Stimulated activated naive B cell treated with anti-CD40 and anti-IgM and Interleukin-4, amounts not matched to agents 10 μg/mL and 1 μg/mL and 100 μg/mL, for 72 hours (primary cell): ENCODE results near the gene MBOAT2.

Experiments
- ATAC-seq, 2 donors: fragments of 150-1000 bp; cut with Tn5 transposase; replicated peaks; 2 replicates each; pipeline ENCODE4 v1.10.0; 2021; ENCODE audit warnings: moderate library complexity in 1 of 2
- DNase-seq: peaks from one replicate; pipeline ENCODE4 v3.0.0; 2021
- H3K27ac Mint-ChIP-seq: one replicate; pipeline ENCODE4 v1.8.0; 2022; ENCODE audit warnings: mild to moderate bottlenecking, mixed read lengths
- H3K27me3 Mint-ChIP-seq, 2 donors: one replicate each; pipeline ENCODE4 v1.8.0; 2022; ENCODE audit warnings: mixed read lengths in 2 of 2
- H3K36me3 Mint-ChIP-seq, 2 donors: one replicate each; pipeline ENCODE4 v1.8.0; 2022; ENCODE audit warnings: mixed read lengths in 2 of 2, mild to moderate bottlenecking in 1 of 2
- H3K4me1 Mint-ChIP-seq, 2 donors: one replicate each; pipeline ENCODE4 v1.8.0; 2022; ENCODE audit warnings: mixed read lengths in 2 of 2, mild to moderate bottlenecking in 1 of 2
- H3K4me3 Mint-ChIP-seq, 2 donors: one replicate each; pipeline ENCODE4 v1.8.0; 2022; ENCODE audit warnings: mild to moderate bottlenecking in 2 of 2, mixed read lengths in 2 of 2, moderate library complexity in 1 of 2
- H3K9me3 Mint-ChIP-seq, 2 donors: one replicate each; pipeline ENCODE4 v1.8.0; 2022; ENCODE audit warnings: mixed read lengths in 2 of 2, mild to moderate bottlenecking in 1 of 2

MBOAT2 gene

DNA sequence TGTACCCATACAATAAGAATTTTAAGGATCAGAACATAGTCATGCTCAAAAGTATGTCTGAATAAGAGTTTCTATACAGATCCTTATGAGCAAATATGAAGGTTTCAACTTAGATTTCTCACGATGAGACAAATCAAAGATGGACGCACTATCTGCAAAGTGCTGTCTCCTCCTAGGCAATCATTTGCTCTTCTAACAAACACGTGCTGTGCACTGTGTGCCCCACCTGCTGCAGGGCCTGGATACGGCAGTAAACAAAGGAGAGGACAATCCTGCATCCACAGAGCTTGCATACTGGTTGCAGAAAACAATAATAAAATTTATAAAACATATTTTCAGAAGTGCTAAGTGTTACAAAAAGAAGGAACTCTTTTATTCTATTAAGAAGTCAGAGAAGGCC lies 126.2 kb downstream of the MBOAT2 start:
- Mint-ChIP-seq H3K27ac (no peak overlapping the region), H3K9me3 (no peaks in the 10 kb centered on the region), H3K4me3 (no peak overlapping the region), H3K27me3 (no peaks in the 10 kb centered on the region), H3K36me3 (peaks cover 5 to 7% of the 10 kb centered on the region in 2 donors), H3K4me1 (peaks cover 3 to 10% of the 10 kb centered on the region in 2 donors)
- ATAC-seq (no peak), DNase-seq (no peak)

DNA sequence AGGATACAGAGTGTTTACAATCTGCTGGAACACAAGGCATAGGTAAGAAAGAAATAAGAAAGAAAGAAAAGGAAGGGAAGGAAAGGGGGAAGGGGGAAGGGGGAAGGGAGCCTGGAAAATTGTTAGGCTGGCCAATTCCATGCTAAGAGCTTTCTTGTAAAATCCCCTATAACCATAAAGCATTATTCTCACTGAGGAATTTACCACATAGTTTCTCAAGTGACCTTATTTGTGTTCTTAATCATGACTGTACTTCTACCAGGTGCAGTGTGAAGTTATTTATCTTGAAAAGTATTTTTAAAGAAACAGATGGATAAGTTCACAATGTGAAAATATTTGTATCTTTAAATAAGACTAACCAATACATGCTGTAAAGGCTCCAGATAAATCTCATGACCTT lies 126.9 kb downstream of the MBOAT2 start:
- H3K9me3 Mint-ChIP-seq: no peaks in the 10 kb centered on the region
- peaks cover 3 to 10% of the 10 kb centered on the region in 2 donors for H3K4me1 Mint-ChIP-seq
- no peak overlapping the region for H3K27ac Mint-ChIP-seq
- DNase-seq (no peak), ATAC-seq (no peak)
- no peaks in the 10 kb centered on the region for H3K27me3 Mint-ChIP-seq
- H3K4me3 Mint-ChIP-seq: no peak overlapping the region
- peaks cover 5 to 7% of the 10 kb centered on the region in 2 donors for H3K36me3 Mint-ChIP-seq

- H3K27me3 Mint-ChIP-seq: no peaks in the 10 kb centered on the region
- H3K27ac Mint-ChIP-seq: no peak overlapping the region
- H3K36me3 Mint-ChIP-seq: no peaks in the 10 kb centered on the region
- DNase-seq (no peak), ATAC-seq (peak; percentile 36 to 42)
- H3K4me1 Mint-ChIP-seq: peaks cover 3 to 10% of the 10 kb centered on the region in 2 donors
- H3K9me3 Mint-ChIP-seq: no peaks in the 10 kb centered on the region
- no peak overlapping the region for H3K4me3 Mint-ChIP-seq
Measured at GRCh38 chr2:8872821-8873432, 130.6 kb downstream of the MBOAT2 start.

DNA sequence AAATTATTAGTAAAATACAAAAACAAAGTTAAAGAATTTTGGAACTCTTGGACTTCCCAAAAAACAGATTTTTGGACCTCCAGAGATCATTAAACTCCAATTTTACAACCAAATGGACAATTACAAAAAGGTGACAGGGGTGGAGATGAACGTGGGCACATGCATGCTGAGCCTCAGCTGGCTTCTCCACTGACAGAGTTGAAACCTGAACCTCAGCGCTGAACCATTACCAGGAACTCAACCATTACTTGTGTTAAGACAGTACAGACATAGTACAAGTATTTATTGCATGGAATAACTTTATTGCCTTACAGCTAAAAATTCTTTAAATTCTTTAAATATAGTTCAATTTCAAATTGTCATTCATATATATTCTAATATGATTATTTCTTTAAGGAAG lies 133.0 kb downstream of the MBOAT2 start:
- no peaks in the 10 kb centered on the region for H3K27me3 Mint-ChIP-seq

DNA sequence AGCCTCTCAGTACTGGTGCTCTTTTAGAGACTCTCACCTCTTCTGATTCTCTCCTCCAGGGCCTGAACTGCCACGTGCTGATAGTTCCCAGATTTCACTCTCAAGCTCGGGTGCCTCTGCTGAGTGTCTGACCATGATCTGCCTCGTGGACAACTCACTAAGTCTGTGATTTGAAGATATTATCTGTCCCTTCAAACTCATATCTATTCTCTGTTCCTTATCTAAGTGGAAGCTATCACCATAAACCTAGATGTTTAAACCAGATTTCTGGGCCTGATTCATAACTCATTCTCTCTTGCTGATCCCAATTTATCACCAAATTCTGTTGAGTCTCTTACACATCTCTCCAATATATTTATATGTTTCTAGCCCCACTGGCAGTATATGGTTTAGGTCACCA lies 136.1 kb downstream of the MBOAT2 start:
- Mint-ChIP-seq H3K27ac (no peak overlapping the region), H3K4me3 (no peak overlapping the region), H3K27me3 (no peaks in the 10 kb centered on the region), H3K36me3 (no peaks in the 10 kb centered on the region), H3K9me3 (no peaks in the 10 kb centered on the region), H3K4me1 (no peaks in the 10 kb centered on the region)
- DNase-seq (no peak), ATAC-seq (no peak)

More for the DNA sequence above, 133.0 kb downstream of the MBOAT2 start:
- H3K4me1 Mint-ChIP-seq: peaks cover 3 to 10% of the 10 kb centered on the region in 2 donors
- H3K27ac Mint-ChIP-seq: no peak overlapping the region
- H3K4me3 Mint-ChIP-seq: no peak overlapping the region
- DNase-seq (no peak), ATAC-seq (no peak)
- H3K36me3 Mint-ChIP-seq: no peaks in the 10 kb centered on the region
- no peaks in the 10 kb centered on the region for H3K9me3 Mint-ChIP-seq

DNA sequence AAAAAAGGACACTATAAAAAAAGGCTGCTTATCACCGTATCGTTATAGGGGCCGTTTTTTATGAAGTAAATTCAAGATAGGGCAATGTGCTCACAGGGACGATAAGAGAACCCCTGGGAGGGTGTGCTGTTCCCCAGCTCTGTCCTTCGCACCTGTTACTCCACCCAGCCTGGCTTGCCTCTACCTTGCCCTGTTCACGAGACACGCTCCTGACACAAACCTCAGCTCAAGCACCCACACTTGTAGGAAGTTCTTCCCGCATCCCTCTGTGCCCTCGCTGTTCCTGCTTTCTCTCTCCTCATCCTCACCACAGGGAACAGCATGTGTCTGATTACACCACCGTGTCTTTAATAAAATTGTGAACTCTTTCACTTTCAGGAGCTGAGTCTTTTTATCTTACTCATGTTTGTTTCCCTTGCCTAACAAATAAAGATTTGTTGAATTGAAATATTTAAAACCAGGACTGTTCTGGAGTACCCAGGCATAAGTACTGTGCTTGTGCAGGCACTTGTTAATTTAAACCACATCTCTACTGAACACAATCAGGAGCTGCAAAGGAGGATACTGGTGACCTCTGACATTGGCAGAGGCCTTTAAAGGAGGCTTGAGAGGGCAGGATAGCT lies 140.0 kb downstream of the MBOAT2 start:
- Mint-ChIP-seq H3K4me1 (no peaks in the 10 kb centered on the region), H3K27ac (no peak overlapping the region), H3K9me3 (no peaks in the 10 kb centered on the region), H3K27me3 (no peaks in the 10 kb centered on the region), H3K36me3 (no peaks in the 10 kb centered on the region), H3K4me3 (no peak overlapping the region)
- no peak for DNase-seq
- no peak for ATAC-seq

GRCh38 chr2:8862230-8862629 lies 141.3 kb downstream of the MBOAT2 start:
- DNase-seq (no peak), ATAC-seq (no peak)
- no peaks in the 10 kb centered on the region for H3K36me3 Mint-ChIP-seq
- no peak overlapping the region for H3K4me3 Mint-ChIP-seq
- no peaks in the 10 kb centered on the region for H3K4me1 Mint-ChIP-seq
- H3K9me3 Mint-ChIP-seq: no peaks in the 10 kb centered on the region
- no peak overlapping the region for H3K27ac Mint-ChIP-seq
- H3K27me3 Mint-ChIP-seq: no peaks in the 10 kb centered on the region

DNA sequence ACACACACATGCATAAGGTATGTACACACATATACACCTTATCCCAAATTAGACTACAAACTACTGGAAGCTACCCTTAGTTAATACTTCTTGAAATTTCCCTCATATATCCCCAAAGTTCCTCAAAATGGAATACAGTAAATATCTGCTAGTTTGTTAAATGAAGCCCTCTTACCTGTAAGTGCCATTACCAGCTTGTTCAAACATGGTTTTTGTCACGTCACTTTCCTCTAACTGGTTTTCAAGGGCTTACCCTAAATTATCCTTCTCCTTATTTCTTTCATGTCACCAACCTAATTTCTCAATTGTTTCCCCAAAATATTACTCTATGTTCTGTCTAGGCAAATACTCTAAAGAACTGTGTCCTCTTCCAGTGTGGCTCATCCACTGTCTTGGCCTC lies 141.7 kb downstream of the MBOAT2 start:
- no peaks in the 10 kb centered on the region for H3K36me3 Mint-ChIP-seq
- H3K27me3 Mint-ChIP-seq: no peaks in the 10 kb centered on the region
- H3K27ac Mint-ChIP-seq: no peak overlapping the region
- H3K9me3 Mint-ChIP-seq: no peaks in the 10 kb centered on the region
- DNase-seq: no peak
- ATAC-seq: no peak
- no peak overlapping the region for H3K4me3 Mint-ChIP-seq
- H3K4me1 Mint-ChIP-seq: no peaks in the 10 kb centered on the region

GRCh38 chr2:8860239-8860638 lies 143.2 kb downstream of the MBOAT2 start:
- Mint-ChIP-seq H3K27ac (no peak overlapping the region), H3K4me3 (no peak overlapping the region), H3K9me3 (no peaks in the 10 kb centered on the region), H3K4me1 (no peaks in the 10 kb centered on the region), H3K36me3 (no peaks in the 10 kb centered on the region), H3K27me3 (no peaks in the 10 kb centered on the region)
- DNase-seq (no peak), ATAC-seq (no peak)

- DNase-seq (no peak), ATAC-seq (no peak)
- H3K27me3 Mint-ChIP-seq: no peaks in the 10 kb centered on the region
- H3K9me3 Mint-ChIP-seq: no peaks in the 10 kb centered on the region
- no peak overlapping the region for H3K4me3 Mint-ChIP-seq
- H3K27ac Mint-ChIP-seq: no peak overlapping the region
- no peaks in the 10 kb centered on the region for H3K4me1 Mint-ChIP-seq
- H3K36me3 Mint-ChIP-seq: no peaks in the 10 kb centered on the region
Measured at GRCh38 chr2:8858910-8859309, 144.6 kb downstream of the MBOAT2 start.

GRCh38 chr2:8858264-8858663 lies 145.2 kb downstream of the MBOAT2 start:
- Mint-ChIP-seq H3K36me3 (no peaks in the 10 kb centered on the region), H3K4me1 (no peaks in the 10 kb centered on the region), H3K9me3 (no peaks in the 10 kb centered on the region), H3K27me3 (no peaks in the 10 kb centered on the region), H3K27ac (no peak overlapping the region), H3K4me3 (no peak overlapping the region)
- DNase-seq (no peak), ATAC-seq (no peak)

GRCh38 chr2:8857709-8858108 lies 145.8 kb downstream of the MBOAT2 start:
- Mint-ChIP-seq H3K27ac (no peak overlapping the region), H3K9me3 (no peaks in the 10 kb centered on the region), H3K36me3 (no peaks in the 10 kb centered on the region), H3K4me3 (no peak overlapping the region), H3K4me1 (no peaks in the 10 kb centered on the region), H3K27me3 (no peaks in the 10 kb centered on the region)
- DNase-seq (no peak), ATAC-seq (no peak)

DNA sequence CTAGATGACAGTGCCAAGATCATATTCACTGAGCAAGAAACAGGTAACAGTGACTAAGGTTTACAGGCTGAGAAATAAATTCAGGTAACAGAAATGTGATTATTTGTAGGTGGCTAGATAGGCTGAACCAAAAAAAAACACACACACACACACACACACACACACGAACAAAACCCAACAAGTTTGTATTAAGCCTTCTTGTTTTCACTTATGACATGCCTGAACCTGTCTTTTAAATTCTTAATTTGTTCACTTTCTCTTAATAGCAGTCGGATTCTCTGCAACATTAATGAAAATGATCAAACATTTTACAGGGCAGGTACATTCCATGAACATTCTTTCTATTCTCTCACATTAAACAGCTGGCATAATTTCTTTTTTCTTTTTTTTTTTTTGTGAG lies 147.3 kb downstream of the MBOAT2 start:
- no peak for ATAC-seq
- no peak for DNase-seq
- Mint-ChIP-seq H3K4me1 (no peaks in the 10 kb centered on the region), H3K36me3 (no peaks in the 10 kb centered on the region), H3K9me3 (no peaks in the 10 kb centered on the region), H3K4me3 (no peak overlapping the region), H3K27me3 (no peaks in the 10 kb centered on the region), H3K27ac (no peak overlapping the region)

DNA sequence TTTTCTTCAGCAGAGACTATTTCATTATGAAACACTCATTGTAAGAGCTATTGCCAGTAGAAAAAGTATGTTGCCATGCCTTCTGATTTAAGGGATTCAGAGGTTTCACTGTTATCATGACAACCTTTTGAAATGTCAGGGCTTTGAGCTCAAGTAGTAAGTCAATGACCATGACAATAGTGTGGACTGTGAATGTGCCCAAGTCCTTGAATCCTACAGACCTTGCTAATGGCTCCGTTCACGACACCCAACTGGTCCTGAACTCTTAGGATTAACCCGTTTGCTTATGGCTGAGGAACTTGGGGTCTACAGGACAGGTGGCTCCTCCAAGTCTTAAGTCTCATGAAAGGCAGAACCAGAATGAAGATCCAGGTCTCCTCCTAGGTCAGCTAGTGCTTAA lies 148.5 kb downstream of the MBOAT2 start:
- Mint-ChIP-seq H3K4me3 (no peak overlapping the region), H3K27me3 (no peaks in the 10 kb centered on the region), H3K27ac (no peak overlapping the region), H3K9me3 (no peaks in the 10 kb centered on the region), H3K36me3 (no peaks in the 10 kb centered on the region), H3K4me1 (no peaks in the 10 kb centered on the region)
- no peak for DNase-seq
- ATAC-seq: no peak

- H3K27ac Mint-ChIP-seq: no peak overlapping the region
- no peak overlapping the region for H3K4me3 Mint-ChIP-seq
- H3K4me1 Mint-ChIP-seq: no peaks in the 10 kb centered on the region
- no peaks in the 10 kb centered on the region for H3K27me3 Mint-ChIP-seq
- H3K36me3 Mint-ChIP-seq: no peaks in the 10 kb centered on the region
- DNase-seq: no peak
- H3K9me3 Mint-ChIP-seq: no peaks in the 10 kb centered on the region
- no peak for ATAC-seq
Measured at GRCh38 chr2:8853426-8853825, 150.1 kb downstream of the MBOAT2 start.
